Prostate gland (tissue), 2 donors: Measurements from ENCODE around the gene ETS2.

Source experiments
- POLR2A ChIP-seq: fragments of 450-650 bp; IDR thresholded peaks from one replicate; pipeline ENCODE4 v1.6.1; 2016; ENCODE audit warnings: antibody characterized with exemption, mild to moderate bottlenecking
- TF ChIP-seq, protein P1 (sequence below), 4 experiments: fragments of 200-600 bp in 2 of 4; fragments of 450-650 bp in 2 of 4; sonication (generic) in 2 of 4; IDR thresholded peaks; 1 replicate in 3 of 4; 2 replicates in 1 of 4; pipeline ENCODE4 v1.5.1; 2016 to 2019; ENCODE audit warnings: antibody characterized with exemption in 4 of 4, mild to moderate bottlenecking in 2 of 4, moderate library complexity in 2 of 4

DNA sequence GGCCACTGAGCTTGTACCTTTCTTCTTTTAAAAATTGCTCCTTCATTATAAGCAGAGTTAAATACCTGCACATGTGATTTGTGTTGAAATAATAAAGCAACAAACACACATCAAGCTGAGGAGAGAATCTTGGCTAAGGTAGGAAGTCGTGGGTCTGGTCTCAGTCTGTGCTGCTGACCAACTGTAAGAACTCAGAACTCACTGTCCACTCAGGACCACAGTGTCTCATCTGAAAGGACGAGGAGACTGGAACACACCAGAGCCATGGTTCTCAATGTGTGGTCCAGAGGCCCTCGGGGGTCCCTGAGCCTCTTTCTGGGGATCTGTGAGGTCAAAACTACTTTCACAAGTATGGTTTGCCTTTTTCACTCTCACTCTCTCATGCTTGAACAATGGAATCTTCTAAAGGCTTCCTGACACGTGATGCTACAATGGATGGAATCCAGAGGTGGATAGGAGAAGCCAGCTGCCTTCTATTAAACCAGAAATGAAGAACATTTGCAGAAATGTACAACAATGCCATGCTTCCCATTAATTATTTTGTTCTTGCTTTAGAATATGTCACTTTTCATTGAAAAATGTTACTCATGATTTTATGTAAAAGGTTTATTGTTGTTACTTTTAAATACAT, 17.3 kb upstream of the ETS2 start:
- TF ChIP-seq, protein P1, sequence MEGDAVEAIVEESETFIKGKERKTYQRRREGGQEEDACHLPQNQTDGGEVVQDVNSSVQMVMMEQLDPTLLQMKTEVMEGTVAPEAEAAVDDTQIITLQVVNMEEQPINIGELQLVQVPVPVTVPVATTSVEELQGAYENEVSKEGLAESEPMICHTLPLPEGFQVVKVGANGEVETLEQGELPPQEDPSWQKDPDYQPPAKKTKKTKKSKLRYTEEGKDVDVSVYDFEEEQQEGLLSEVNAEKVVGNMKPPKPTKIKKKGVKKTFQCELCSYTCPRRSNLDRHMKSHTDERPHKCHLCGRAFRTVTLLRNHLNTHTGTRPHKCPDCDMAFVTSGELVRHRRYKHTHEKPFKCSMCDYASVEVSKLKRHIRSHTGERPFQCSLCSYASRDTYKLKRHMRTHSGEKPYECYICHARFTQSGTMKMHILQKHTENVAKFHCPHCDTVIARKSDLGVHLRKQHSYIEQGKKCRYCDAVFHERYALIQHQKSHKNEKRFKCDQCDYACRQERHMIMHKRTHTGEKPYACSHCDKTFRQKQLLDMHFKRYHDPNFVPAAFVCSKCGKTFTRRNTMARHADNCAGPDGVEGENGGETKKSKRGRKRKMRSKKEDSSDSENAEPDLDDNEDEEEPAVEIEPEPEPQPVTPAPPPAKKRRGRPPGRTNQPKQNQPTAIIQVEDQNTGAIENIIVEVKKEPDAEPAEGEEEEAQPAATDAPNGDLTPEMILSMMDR (IDR thresholded peaks at IDR 0.05) = no peak
- no peak for TF ChIP-seq POLR2A
